ENCODE results near the gene KIFAP3. TPM values are rescaled to one million over a fixed set of nuclear protein-coding genes. Genes with fewer than 3 reads are reported as not detected.
"Not testable (repeated sequence)": the region's sequence is repeated elsewhere in the genome, so short reads cannot be mapped to it uniquely, and the experiment has no call there.

Gene KIFAP3
- total RNA-seq (ENCODE audit: insufficient read depth, low replicate concordance): 84.7 TPM

GRCh38 chr1:170074250-170075157 is at the start of gene KIFAP3:
Gene KIFAP3, minus strand, starts transcription at chr1:170074695. Its CDS starts 228 bp downstream, at chr1:170074467.
- DNase-seq (ENCODE audit: low spot score): peak; percentile 99

DNA sequence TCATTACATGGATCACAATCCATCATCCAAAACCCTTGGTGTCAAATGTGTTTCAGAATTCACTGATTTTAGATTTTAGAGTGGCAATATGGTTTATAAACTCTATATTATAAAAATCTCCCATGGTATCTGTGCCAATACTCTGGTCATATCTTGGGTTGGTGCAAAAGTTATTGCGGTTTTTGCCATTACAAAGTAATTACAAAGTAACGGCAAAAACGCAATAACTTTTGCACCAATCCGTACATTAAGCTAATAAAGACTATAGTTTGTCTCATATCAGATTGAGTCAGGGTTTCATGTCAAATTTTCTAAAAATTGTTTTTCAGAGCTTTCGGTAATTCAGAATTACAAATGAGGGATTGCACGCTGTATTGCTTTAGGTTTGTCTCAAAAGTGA is 47.9 kb upstream of the KIFAP3 start:
- no peak for DNase-seq (ENCODE audit: low spot score)

- DNase-seq (ENCODE audit: low spot score): peak; percentile 48
Observed at GRCh38 chr1:170114906-170115305, 40.4 kb upstream of the KIFAP3 start.

DNA sequence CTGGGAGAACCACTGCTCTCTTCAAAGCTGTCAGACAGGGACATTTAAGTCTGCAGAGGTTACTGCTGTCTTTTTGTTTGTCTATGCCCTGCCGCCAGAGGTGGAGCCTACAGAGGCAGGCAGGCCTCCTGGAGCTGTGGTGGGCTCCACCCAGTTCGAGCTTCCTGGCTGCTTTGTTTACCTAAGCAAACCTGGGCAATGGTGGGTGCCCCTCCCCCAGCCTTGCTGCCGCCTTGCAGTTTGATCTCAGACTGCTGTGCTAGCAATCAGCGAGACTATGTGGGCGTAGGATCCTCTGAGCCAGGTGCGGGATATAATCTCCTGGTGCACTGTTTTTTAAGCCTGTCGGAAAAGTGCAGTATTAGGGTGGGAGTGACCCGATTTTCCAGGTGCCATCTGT is 38.6 kb upstream of the KIFAP3 start:
- DNase-seq (ENCODE audit: low spot score): not testable (repeated sequence)

DNA sequence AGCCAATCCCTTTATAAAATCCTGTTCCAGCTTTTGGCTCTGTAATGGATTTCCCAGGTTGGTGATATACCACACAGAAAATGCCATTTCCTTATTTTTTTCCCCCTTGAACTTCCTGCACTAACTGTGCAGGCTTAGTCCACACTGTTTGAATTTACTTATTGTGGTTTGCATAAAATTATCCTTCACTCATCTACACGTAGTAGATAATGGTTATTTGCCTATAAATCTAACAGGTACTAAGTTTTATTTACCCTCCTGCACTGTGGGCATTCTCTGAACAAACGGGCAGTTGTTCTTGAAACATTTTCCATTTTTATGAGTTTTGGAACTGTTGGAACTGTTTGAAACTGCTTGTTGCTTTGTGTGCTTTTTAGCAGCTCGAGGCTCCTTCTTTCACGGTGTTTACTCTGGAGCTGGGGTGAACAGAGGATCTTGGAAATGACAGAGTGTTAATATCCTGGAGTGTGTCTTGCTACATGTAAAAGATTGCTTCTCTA is 23.0 kb upstream of the KIFAP3 start:
- no peak for DNase-seq (ENCODE audit: low spot score)

- DNase-seq (ENCODE audit: low spot score): peak; percentile 8
Observed at GRCh38 chr1:170096806-170097340, 22.4 kb upstream of the KIFAP3 start.

- no peak for DNase-seq (ENCODE audit: low spot score)
Observed at GRCh38 chr1:170095976-170096748, 21.7 kb upstream of the KIFAP3 start.

DNA sequence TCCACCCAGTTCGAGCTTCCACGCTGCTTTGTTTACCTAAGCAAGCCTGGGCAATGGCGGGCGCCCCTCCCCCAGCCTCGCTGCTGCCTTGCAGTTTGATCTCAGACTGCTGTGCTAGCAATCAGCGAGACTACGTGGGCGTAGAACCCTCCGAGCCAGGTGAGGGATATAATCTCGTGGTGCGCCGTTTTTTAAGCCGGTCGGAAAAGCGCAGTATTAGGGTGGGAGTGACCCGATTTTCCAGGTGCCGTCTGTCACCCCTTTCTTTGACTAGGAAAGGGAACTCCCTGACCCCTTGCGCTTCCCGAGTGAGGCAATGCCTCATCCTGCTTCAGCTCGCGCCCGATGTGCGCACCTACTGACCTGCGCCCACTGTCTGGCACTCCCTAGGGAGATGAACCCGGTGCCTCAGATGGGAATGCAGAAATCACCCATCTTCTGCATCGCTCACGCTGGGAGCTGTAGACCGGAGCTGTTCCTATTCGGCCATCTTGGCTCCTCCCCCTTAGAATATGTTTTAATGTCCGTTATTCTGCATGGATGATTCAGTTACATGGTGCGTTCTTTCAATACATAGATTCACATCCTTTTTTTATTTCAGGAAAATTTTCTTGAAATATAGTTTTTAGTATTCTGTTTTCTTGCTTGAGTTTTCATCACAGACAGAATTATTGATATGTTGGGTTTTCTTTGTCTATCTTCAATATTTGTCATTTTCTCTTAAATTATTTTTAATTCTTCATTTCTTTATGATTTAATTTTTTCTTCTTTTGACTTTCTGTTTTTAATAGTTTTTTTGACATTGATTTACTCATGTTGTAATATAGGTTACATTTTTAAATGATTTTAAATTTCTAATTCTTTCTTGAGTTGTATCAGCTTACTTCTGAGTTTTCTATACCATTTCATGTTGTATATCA is 20.5 kb upstream of the KIFAP3 start:
- DNase-seq (ENCODE audit: low spot score): not testable (repeated sequence)

DNA sequence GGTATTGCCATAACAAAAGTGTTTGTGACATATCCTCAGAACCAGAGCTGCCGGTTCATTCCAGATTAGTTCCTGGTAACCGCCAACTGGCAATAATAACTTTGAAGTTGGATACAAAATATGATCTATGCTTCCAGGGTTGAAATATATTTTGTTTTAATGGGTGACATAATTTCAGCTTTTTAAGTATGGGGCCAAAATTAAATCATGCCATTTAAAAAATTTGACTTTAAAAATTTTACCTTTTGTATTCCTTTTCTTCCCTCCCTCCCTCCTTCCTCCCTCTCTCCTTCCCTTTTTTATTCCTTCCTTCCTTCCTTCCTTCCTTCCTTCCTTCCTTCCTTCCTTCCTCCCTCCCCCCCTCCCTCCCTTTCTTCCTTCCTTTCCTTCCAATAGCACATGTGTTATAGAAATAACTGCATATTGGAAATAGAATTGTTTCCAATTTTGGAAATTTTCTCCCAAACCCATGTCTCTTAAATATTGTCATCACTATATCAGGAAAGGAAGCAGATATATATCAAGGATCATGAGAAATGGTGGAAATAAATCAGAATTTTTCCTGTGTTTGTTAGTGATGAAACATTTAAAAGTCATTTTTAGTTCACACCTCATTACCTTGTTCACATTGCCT is 12.0 kb upstream of the KIFAP3 start:
- no peak for DNase-seq (ENCODE audit: low spot score)

DNA sequence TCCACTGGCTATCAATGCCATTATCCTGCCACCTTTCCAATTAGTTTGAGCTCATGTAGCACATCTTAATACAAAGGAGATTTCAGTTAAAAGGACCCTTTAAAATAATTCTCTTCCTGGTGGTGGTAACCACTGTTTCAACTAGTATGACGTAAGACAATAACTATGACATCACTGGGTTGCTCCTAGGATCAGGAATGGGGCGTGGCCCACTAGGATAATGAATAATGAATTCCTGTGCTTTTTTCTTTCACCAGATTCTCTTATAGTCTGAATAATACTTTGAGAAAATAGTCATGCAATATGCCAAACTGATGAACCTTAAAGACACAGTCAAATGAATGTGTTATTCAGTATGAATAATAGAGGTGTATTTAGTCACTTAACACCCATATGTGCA is 10.6 kb upstream of the KIFAP3 start:
- DNase-seq (ENCODE audit: low spot score): no peak

GRCh38 chr1:170078610-170079189 is 4.2 kb upstream of the KIFAP3 start:
- no peak for DNase-seq (ENCODE audit: low spot score)

DNA sequence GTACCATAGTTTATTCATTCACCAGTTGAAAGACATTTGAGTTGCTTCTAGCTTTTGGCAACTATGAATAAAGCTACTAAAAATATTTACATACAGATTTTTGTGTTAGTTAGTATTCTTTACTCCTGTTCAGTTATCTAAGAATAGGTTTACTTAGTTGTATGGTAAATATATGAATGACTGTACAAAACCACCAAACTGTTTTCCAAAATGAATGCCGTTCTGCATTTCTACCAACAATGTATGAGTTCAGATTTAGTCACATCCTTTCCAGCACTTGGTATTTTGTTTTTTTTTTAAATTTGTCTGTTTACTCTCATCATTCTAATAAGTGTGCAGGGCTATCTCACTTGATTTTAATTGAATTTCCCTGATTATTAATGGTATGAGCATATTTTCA is 3.4 kb upstream of the KIFAP3 start:
- DNase-seq (ENCODE audit: low spot score): no peak

DNA sequence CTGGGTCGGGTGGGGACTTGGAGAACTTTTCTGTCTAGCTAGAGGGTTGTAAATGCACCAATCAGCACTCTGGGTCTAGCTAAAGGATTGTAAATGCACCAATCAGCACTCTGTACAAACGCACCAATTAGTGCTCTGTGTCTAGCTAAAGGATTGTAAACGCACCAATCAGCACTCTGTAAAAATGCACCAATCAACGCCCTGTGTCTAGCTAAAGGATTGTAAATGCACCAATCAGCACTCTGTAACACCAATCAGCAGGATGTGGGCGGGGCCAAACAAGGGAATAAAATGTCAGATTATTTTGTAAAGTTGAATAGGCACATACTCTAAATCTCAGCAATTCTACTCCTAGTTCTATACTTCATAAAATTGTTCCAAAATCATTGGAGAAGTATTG is 2.5 kb upstream of the KIFAP3 start:
- DNase-seq (ENCODE audit: low spot score): not testable (repeated sequence)

DNA sequence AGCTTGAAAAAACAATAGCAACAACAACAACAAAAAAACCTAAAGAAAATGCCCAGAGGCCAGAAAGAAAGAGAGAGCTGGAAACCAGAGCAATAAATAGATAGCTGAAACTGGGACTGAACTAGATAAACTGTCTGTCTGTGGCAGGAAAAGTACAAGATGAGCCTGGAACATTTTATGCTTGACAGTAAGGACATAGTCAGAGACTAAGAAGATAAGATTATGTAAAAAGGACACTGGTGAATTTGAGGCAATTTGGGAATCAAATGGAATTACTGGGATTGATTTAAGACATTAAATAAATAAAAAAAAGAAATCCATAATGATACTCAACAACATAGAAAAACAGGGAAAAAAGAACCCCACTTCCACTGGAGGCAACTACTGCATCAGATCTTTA is 1.7 kb upstream of the KIFAP3 start:
- DNase-seq (ENCODE audit: low spot score): peak; percentile 28

DNA sequence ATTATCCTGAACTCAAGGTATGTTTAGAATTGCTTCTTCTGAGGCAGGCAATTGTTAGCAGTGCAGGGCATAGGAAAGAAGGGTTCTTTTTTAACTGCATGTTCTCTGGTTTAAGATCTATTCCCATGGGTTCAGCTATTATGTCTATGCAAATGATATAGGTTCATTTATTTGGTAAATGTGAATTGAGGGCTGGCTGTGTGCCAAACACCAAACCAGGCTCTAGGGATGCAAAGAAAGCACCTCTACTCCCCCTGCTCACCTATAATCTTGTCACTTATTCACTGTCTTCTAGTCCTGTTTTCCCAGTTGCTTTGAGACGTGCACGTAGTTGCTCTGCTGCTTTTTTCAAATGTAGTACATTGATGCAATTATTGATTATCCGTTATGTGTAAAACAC is 691 bp upstream of the KIFAP3 start:
- DNase-seq (ENCODE audit: low spot score): no peak

GRCh38 chr1:170073893-170074249 is 624 bp downstream of the KIFAP3 start:
- no peak for DNase-seq (ENCODE audit: low spot score)

DNA sequence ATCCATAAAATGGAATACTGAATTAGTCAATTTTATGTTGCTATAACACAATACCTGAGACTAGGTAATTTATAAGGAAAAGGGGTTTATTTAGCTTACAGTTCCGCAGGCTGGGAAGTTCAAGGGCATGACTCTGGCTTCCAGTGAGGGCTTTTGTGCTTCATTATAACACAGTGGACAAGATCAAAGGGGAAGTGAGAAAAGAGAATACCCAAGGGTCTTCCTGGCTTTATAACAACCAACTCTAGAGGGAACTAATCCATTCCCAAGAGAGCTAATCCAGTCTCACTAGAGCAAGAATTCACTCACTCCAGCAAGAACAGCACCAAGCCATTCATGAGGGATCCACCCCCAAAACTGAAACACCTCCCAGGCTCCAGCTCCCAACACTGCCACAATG is 3.1 kb downstream of the KIFAP3 start:
- no peak for DNase-seq (ENCODE audit: low spot score)

DNA sequence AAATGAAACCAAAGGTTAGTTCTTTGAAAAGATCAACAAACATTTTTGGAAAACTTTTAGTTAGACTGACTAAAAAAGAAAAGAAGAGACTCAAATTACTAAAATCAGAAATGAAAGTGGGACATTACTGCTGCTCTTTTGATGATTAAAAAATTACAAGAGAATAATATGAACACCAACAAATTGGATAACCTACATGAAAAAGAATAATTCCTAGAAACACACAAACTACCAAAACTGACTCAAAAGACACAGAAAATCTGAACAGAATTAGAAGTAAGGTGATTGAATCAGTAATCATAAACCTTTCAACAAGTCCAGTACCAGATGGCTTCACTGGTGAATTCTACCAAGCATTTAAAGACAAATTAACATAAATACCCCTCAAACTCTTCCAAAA is 5.6 kb downstream of the KIFAP3 start:
- no peak for DNase-seq (ENCODE audit: low spot score)

- no peak for DNase-seq (ENCODE audit: low spot score)
Observed at GRCh38 chr1:170067253-170067819, 7.2 kb downstream of the KIFAP3 start.

- no peak for DNase-seq (ENCODE audit: low spot score)
Observed at GRCh38 chr1:170064821-170065220, 9.7 kb downstream of the KIFAP3 start.

All from umbilical cord (tissue), 2 donors.